GM12878 (cell line): Measurements from ENCODE around the gene FAM89A. TPM values are rescaled to one million over a fixed set of nuclear protein-coding genes. Genes with fewer than 3 reads are reported as not detected.

Experiments
- ATAC-seq: fragments of 200-7000 bp; cut with Tn5 transposase; 3 replicates; pipeline ENCODE4 v1.9.1; 2020; ENCODE audit warnings: mild to moderate bottlenecking, moderate library complexity
- BruUV-seq: library from RNA; stranded (reverse); fragments of 400-500 nt; replicated peaks from 2 replicates; lab custom pipeline; 2021; lab: Mats Ljungman, UMichigan
- CTCF ChIA-PET: fragments of 300-600 bp; sonication (Branson Sonifier 250); formaldehyde crosslinking; extraction: SDS; loops from one replicate; lab custom pipeline; 2021; ENCODE audit warnings: inconsistent platforms; lab: Yijun Ruan, JAX
- POLR2A ChIA-PET: fragments of 350-600 bp; formaldehyde crosslinking; extraction: SDS; loops from one replicate; lab custom pipeline; 2021; ENCODE audit warnings: inconsistent platforms; lab: Charles Lee
- RAD21 ChIA-PET: fragments of 300-600 bp; sonication (Branson Sonifier 250); formaldehyde crosslinking; loops from one replicate; lab custom pipeline; 2023; ENCODE audit warnings: antibody characterized with exemption; ENCODE audit not compliant: unreplicated experiment; lab: Charles Lee
- SMC1A ChIA-PET: fragments of 300-600 bp; sonication (Branson Sonifier 250); formaldehyde crosslinking; loops from one replicate; lab custom pipeline; 2023; ENCODE audit not compliant: unreplicated experiment, uncharacterized antibody; lab: Charles Lee
- DNase-seq: peaks from one replicate; pipeline ENCODE4 v3.0.0-alpha.2; 2011; ENCODE audit warnings: low read depth, low spot score
- FAIRE-seq: peaks from 3 replicates; lab custom pipeline; 2011; peaks lifted over from hg19 to GRCh38; lab: Jason Lieb, UNC
- H2AFZ ChIP-seq: 2 replicates; pipeline ENCODE4 v1.6.0; 2011; ENCODE audit warnings: low read depth, low read length, control low read depth; ENCODE audit not compliant: control insufficient read depth
- H3K27ac ChIP-seq: 2 replicates; pipeline ENCODE4 v1.5.1; 2011; ENCODE audit warnings: control low read depth; ENCODE audit not compliant: control insufficient read depth, insufficient read depth
- H3K27me3 ChIP-seq, 2 experiments: replicated peaks in 1 of 2; 2 replicates each; pipeline versions ENCODE4 v1.6.0 to v1.6.1; 2011; ENCODE audit warnings: low read length in 1 of 2; ENCODE audit not compliant: control insufficient read depth in 2 of 2, insufficient read depth in 2 of 2
- H3K36me3 ChIP-seq, 2 experiments: 2 replicates each; pipeline ENCODE4 v1.5.1; 2011; ENCODE audit warnings: low read length in 1 of 2; ENCODE audit not compliant: control insufficient read depth in 2 of 2, insufficient read depth in 2 of 2
- H3K4me1 ChIP-seq: 2 replicates; pipeline ENCODE4 v1.6.1; 2011; ENCODE audit warnings: mild to moderate bottlenecking, low read length, moderate library complexity, mixed read lengths; ENCODE audit not compliant: control insufficient read depth, insufficient read depth
- H3K4me2 ChIP-seq: 2 replicates; pipeline ENCODE4 v1.6.0; 2011; ENCODE audit warnings: control low read depth; ENCODE audit not compliant: control insufficient read depth, insufficient read depth
- H3K4me3 ChIP-seq: fragments of 200-600 bp; sonication (generic); 2 replicates; pipeline ENCODE4 v1.5.1; 2016
- H3K79me2 ChIP-seq: 2 replicates; pipeline ENCODE4 v1.6.0; 2011; ENCODE audit warnings: low read length; ENCODE audit not compliant: control insufficient read depth, insufficient read depth
- H3K9ac ChIP-seq: 2 replicates; pipeline ENCODE4 v1.8.0; 2011; ENCODE audit warnings: low read length, control low read depth, mixed read lengths; ENCODE audit not compliant: control insufficient read depth, insufficient read depth
- H3K9me3 ChIP-seq: replicated peaks from 3 replicates; pipeline ENCODE4 v1.5.1; 2011; ENCODE audit warnings: mild to moderate bottlenecking, low read length; ENCODE audit not compliant: control insufficient read depth, insufficient read depth
- H4K20me1 ChIP-seq: 2 replicates; pipeline ENCODE4 v1.6.0; 2011; ENCODE audit not compliant: control insufficient read depth, insufficient read depth
- CREB1 ChIP-seq: IDR thresholded peaks from 2 replicates; pipeline ENCODE4 v1.6.1; 2012; ENCODE audit warnings: low read depth, mild to moderate bottlenecking, inconsistent platforms
- ELK1 ChIP-seq: IDR thresholded peaks from 2 replicates; pipeline ENCODE4 v1.6.1; 2012; ENCODE audit warnings: low read depth, low read length, improper control_type of control experiment
- EP300 ChIP-seq, 2 experiments: fragments of 150-350 bp in 1 of 2; IDR thresholded peaks; 2 replicates each; pipeline ENCODE4 v1.6.1; 2011 to 2012; ENCODE audit warnings: low read depth in 2 of 2, low read length in 2 of 2, borderline replicate concordance in 1 of 2, improper control_type of control experiment in 1 of 2, inconsistent platforms in 1 of 2; ENCODE audit not compliant: control insufficient read depth in 1 of 2
- GABPA ChIP-seq: IDR thresholded peaks from 2 replicates; pipeline ENCODE4 v1.6.1; 2014; ENCODE audit warnings: antibody characterized with exemption, low read depth, mild to moderate bottlenecking, inconsistent platforms
- IRF3 ChIP-seq: fragments of 450-650 bp; IDR thresholded peaks from 2 replicates; pipeline ENCODE4 v1.6.1; 2014; ENCODE audit warnings: mild to moderate bottlenecking
- MLLT1 ChIP-seq: fragments of 450-650 bp; IDR thresholded peaks from 2 replicates; pipeline ENCODE4 v1.6.1; 2016; ENCODE audit warnings: mild to moderate bottlenecking
- MTA2 ChIP-seq: fragments of 450-650 bp; IDR thresholded peaks from 2 replicates; pipeline ENCODE4 v1.6.1; 2016; ENCODE audit warnings: low read depth, mild to moderate bottlenecking, moderate library complexity
- NRF1 ChIP-seq: conservative IDR thresholded peaks from 2 replicates; pipeline ENCODE4 v1.6.1; 2011; ENCODE audit warnings: mild to moderate bottlenecking, low read depth, low read length, improper control_type of control experiment
- PBX3 ChIP-seq: IDR thresholded peaks from 2 replicates; pipeline ENCODE4 v1.6.1; 2011; ENCODE audit warnings: mild to moderate bottlenecking, low read depth, low read length, moderate library complexity; ENCODE audit not compliant: insufficient replicate concordance
- POLR2AphosphoS5 ChIP-seq: IDR thresholded peaks from 2 replicates; pipeline ENCODE4 v1.6.1; 2011; ENCODE audit warnings: mild to moderate bottlenecking, low read length, inconsistent platforms
- REST ChIP-seq: IDR thresholded peaks from 2 replicates; pipeline ENCODE4 v1.6.1; 2012; ENCODE audit warnings: mild to moderate bottlenecking, low read depth, low read length
- SPI1 ChIP-seq: IDR thresholded peaks from 2 replicates; pipeline ENCODE4 v1.6.1; 2011; ENCODE audit warnings: low read depth, mild to moderate bottlenecking, low read length, moderate library complexity, borderline replicate concordance; ENCODE audit not compliant: insufficient read depth
- TCF3 ChIP-seq: IDR thresholded peaks from 2 replicates; pipeline ENCODE4 v1.6.1; 2012; ENCODE audit warnings: low read depth, mild to moderate bottlenecking, low read length, borderline replicate concordance; ENCODE audit not compliant: insufficient read depth
- TCF7 ChIP-seq: IDR thresholded peaks from 2 replicates; pipeline ENCODE4 v1.6.1; 2014; ENCODE audit warnings: antibody characterized with exemption, borderline replicate concordance
- YBX1 ChIP-seq: fragments of 450-650 bp; IDR thresholded peaks from 2 replicates; pipeline ENCODE4 v1.6.1; 2016; ENCODE audit warnings: antibody characterized with exemption
- ZNF207 ChIP-seq: fragments of 450-650 bp; IDR thresholded peaks from 2 replicates; pipeline ENCODE4 v1.6.1; 2014; ENCODE audit warnings: antibody characterized with exemption, mild to moderate bottlenecking, borderline replicate concordance
- WGBS: methylation state at CpG from one replicate; pipeline ENCODE4 v1.1.6; 2016; ENCODE audit warnings: low lambda C conversion rate; ENCODE audit not compliant: insufficient replicate concordance, insufficient coverage; ENCODE audit errors: missing lambda C conversion rate; 5-methylcytosine and 5-hydroxymethylcytosine counted together
- in situ Hi-C: fragments of 300-500 bp; cut with MboI; formaldehyde crosslinking; loops from 9 replicates; pipeline ENCODE4 v1.14.3; 2018; ENCODE audit warnings: mixed read lengths
- intact Hi-C: fragments of 100-400 bp; cut with micrococcal nuclease; formaldehyde crosslinking; loops from one replicate; pipeline ENCODE4 v1.14.2; 2022; ENCODE audit not compliant: unreplicated experiment
- polyA plus RNA-seq, 11 experiments: library from polyadenylated mRNA; depleted of rRNA in 4 of 11; unstranded in 6 of 11; stranded (reverse) in 5 of 11; fragments of >200 nt; fragmentation: Nextera tagmentation in 4 of 11; fragmentation: Illumina TruSeq in 1 of 11; extraction: Ambion mirVana in 4 of 11; extraction: Trizol in 1 of 11; gene quantifications; 1 replicate in 1 of 11; 2 replicates in 10 of 11; pipeline versions ENCODE4 v1.2.1 to v1.2.3, GENCODE V29; 2011 to 2016; ENCODE audit warnings: inconsistent platforms in 2 of 11, missing spikeins in 2 of 11, low read depth in 1 of 11
- total RNA-seq, 4 experiments: library from RNA; depleted of rRNA in 3 of 4; stranded (reverse); fragments of >200 nt in 3 of 4; fragmentation: Illumina TruSeq in 1 of 4; extraction: Trizol in 1 of 4; gene quantifications; 2 replicates each; pipeline versions ENCODE4 v1.2.1 to v1.2.3, GENCODE V29; 2013 to 2021

Gene FAM89A
- total and polyA plus RNA-seq, 10 of the 15 experiments (the other 5 are each of a cell fraction or from before 2014, with no cell fraction given), result 0.06 to 0.72 (median 0.14) TPM; not detected in 4

GRCh38 chr1:231016966-231017365 is 23.1 kb downstream of the FAM89A start:
- 18% methylated on average over 5 of the region's 5 CpGs for WGBS
- no peak overlapping the region for H3K9ac ChIP-seq
- no peaks in the 10 kb centered on the region for H3K79me2 ChIP-seq
- ATAC-seq (no peak), FAIRE-seq (no peak), DNase-seq (no peak)
- no peak overlapping the region for H2AFZ ChIP-seq
- BruUV-seq, result no TSS peak
- no peaks in the 10 kb centered on the region for H3K36me3 ChIP-seq
- ChIA-PET POLR2A (no interaction called here), RAD21 (no interaction called here), SMC1A (no interaction called here), CTCF (no interaction called here)
- H3K4me1 ChIP-seq, result no peaks in the 10 kb centered on the region
- TF ChIP-seq REST, result no peak
- TF ChIP-seq ZNF207, result no peak
- no peak for TF ChIP-seq TCF3
- TF ChIP-seq IRF3, result no peak
- no peak for TF ChIP-seq TCF7
- TF ChIP-seq GABPA, result no peak
- no peak for TF ChIP-seq CREB1
- no peak for TF ChIP-seq MLLT1
- no peak for TF ChIP-seq POLR2AphosphoS5
- no peak for TF ChIP-seq PBX3
- no peak for TF ChIP-seq ELK1
- no peak for TF ChIP-seq SPI1
- no peak for TF ChIP-seq YBX1
- TF ChIP-seq NRF1, result no peak
- TF ChIP-seq EP300 (IDR thresholded peaks at IDR 0.05; ENCODE audit: borderline replicate concordance in 1 of 2, control insufficient read depth in 1 of 2, low read depth in 2 of 2, low read length in 2 of 2), result no peak
- no peak for TF ChIP-seq MTA2
- no peak overlapping the region for H3K27ac ChIP-seq
- no peaks in the 10 kb centered on the region for H4K20me1 ChIP-seq
- no peak overlapping the region for H3K4me2 ChIP-seq
- H3K27me3 ChIP-seq, result no peaks in the 10 kb centered on the region
- H3K4me3 ChIP-seq, result no peak overlapping the region
- in situ Hi-C loops, result no loop called here
- no peaks in the 10 kb centered on the region for H3K9me3 ChIP-seq
- intact Hi-C loops, result no loop called here
